Loucy (cell line): ENCODE data around the gene PIAS4.

Source experiments
- CTCF ChIP-seq: fragments of 200-600 bp; sonication (generic); conservative IDR thresholded peaks from 2 replicates; pipeline ENCODE4 v1.5.1; 2014; ENCODE audit warnings: mild to moderate bottlenecking, antibody characterized with exemption, low read length
- EZH2phosphoT487 ChIP-seq: fragments of 200-600 bp; IDR thresholded peaks from 2 replicates; pipeline ENCODE4 v1.6.1; 2018; ENCODE audit warnings: antibody characterized with exemption, mild to moderate bottlenecking, moderate library complexity, borderline replicate concordance

- TF ChIP-seq CTCF (no peak), EZH2phosphoT487 (no peak)
Measured at GRCh38 chr19:4068047-4068966, 60.8 kb downstream of the PIAS4 start.
